ENCODE measurements around the gene IL1RN.
"Not testable (repeated sequence)": the region's sequence is repeated elsewhere in the genome, so short reads cannot be mapped to it uniquely, and the experiment has no call there.

Gene IL1RN

GRCh38 chr2:113126845-113127645 lies at the start of gene IL1RN:
Gene IL1RN, plus strand, starts transcription at chr2:113127598. Its CDS starts 27 bp downstream, at chr2:113127625.
- DNase-seq: no peak

GRCh38 chr2:113077921-113078320 lies 49.5 kb upstream of the IL1RN start:
- no peak for DNase-seq

- no peak for DNase-seq
Observed at GRCh38 chr2:113078350-113078839, 49.0 kb upstream of the IL1RN start.

GRCh38 chr2:113079131-113079530 lies 48.3 kb upstream of the IL1RN start:
- no peak for DNase-seq

GRCh38 chr2:113080134-113080533 lies 47.3 kb upstream of the IL1RN start:
- no peak for DNase-seq

GRCh38 chr2:113081488-113082210 lies 45.7 kb upstream of the IL1RN start:
- DNase-seq: no peak

GRCh38 chr2:113083296-113083695 lies 44.1 kb upstream of the IL1RN start:
- no peak for DNase-seq

- DNase-seq: no peak
Observed at GRCh38 chr2:113084249-113085000, 43.0 kb upstream of the IL1RN start.

GRCh38 chr2:113085542-113085941 lies 41.9 kb upstream of the IL1RN start:
- DNase-seq: no peak

GRCh38 chr2:113088213-113088992 lies 39.0 kb upstream of the IL1RN start:
- DNase-seq: no peak

GRCh38 chr2:113089916-113090315 lies 37.5 kb upstream of the IL1RN start:
- DNase-seq: no peak

GRCh38 chr2:113091231-113091896 lies 36.0 kb upstream of the IL1RN start:
- DNase-seq: no peak

- no peak for DNase-seq
Observed at GRCh38 chr2:113092864-113093612, 34.4 kb upstream of the IL1RN start.

- no peak for DNase-seq
Observed at GRCh38 chr2:113093613-113093977, 33.8 kb upstream of the IL1RN start.

- not testable (repeated sequence) for DNase-seq
Observed at GRCh38 chr2:113096306-113096705, 31.1 kb upstream of the IL1RN start.

- DNase-seq: not testable (repeated sequence)
Observed at GRCh38 chr2:113096842-113097618, 30.4 kb upstream of the IL1RN start.

GRCh38 chr2:113098041-113098440 lies 29.4 kb upstream of the IL1RN start:
- DNase-seq: no peak

GRCh38 chr2:113098532-113098931 lies 28.9 kb upstream of the IL1RN start:
- no peak for DNase-seq

GRCh38 chr2:113102133-113102532 lies 25.3 kb upstream of the IL1RN start:
- no peak for DNase-seq

- no peak for DNase-seq
Observed at GRCh38 chr2:113103277-113103676, 24.1 kb upstream of the IL1RN start.

Measured in NCI-H446 treated with DMSO at 0.1 percent for 48 hours (cell line).